GM21526 (cell line): ENCODE data around the gene ARHGAP15.

Source experiments
- ATAC-seq: cut with Tn5 transposase; IDR thresholded peaks from one replicate; pipeline ENCODE4 v1.9.1; 2021; ENCODE audit warnings: moderate library complexity; ENCODE audit not compliant: unreplicated experiment, low FRiP score

Gene ARHGAP15

GRCh38 chr2:143258126-143258892 lies 129.1 kb downstream of the ARHGAP15 start:
- no peak for ATAC-seq

GRCh38 chr2:143259368-143259958 lies 130.2 kb downstream of the ARHGAP15 start:
- ATAC-seq, result peak; percentile 45

- peak; percentile 76 for ATAC-seq
These were observed 132.8 kb downstream of the ARHGAP15 start for GRCh38 chr2:143261986-143262385.

- ATAC-seq, result no peak
These were observed 133.2 kb downstream of the ARHGAP15 start for GRCh38 chr2:143262389-143262788.

- ATAC-seq, result no peak
These were observed 133.9 kb downstream of the ARHGAP15 start for GRCh38 chr2:143263066-143263625.

GRCh38 chr2:143264851-143265250 lies 135.6 kb downstream of the ARHGAP15 start:
- no peak for ATAC-seq

GRCh38 chr2:143279672-143280071 lies 150.5 kb downstream of the ARHGAP15 start:
- ATAC-seq, result no peak

GRCh38 chr2:143280097-143280757 lies 151.0 kb downstream of the ARHGAP15 start:
- no peak for ATAC-seq

GRCh38 chr2:143282684-143283083 lies 153.5 kb downstream of the ARHGAP15 start:
- no peak for ATAC-seq

- ATAC-seq, result peak; percentile 77
These were observed 155.0 kb downstream of the ARHGAP15 start for GRCh38 chr2:143284087-143284675.

GRCh38 chr2:143289025-143289424 lies 159.8 kb downstream of the ARHGAP15 start:
- ATAC-seq, result no peak

GRCh38 chr2:143290221-143290620 lies 161.0 kb downstream of the ARHGAP15 start:
- ATAC-seq, result no peak

- ATAC-seq, result no peak
These were observed 164.8 kb downstream of the ARHGAP15 start for GRCh38 chr2:143294068-143294467.

- ATAC-seq, result no peak
These were observed 166.9 kb downstream of the ARHGAP15 start for GRCh38 chr2:143296089-143296488.

- ATAC-seq, result no peak
These were observed 168.0 kb downstream of the ARHGAP15 start for GRCh38 chr2:143297182-143297581.

- ATAC-seq, result no peak
These were observed 171.3 kb downstream of the ARHGAP15 start for GRCh38 chr2:143300536-143300935.

- ATAC-seq, result no peak
These were observed 182.2 kb downstream of the ARHGAP15 start for GRCh38 chr2:143311426-143311825.

- no peak for ATAC-seq
These were observed 183.2 kb downstream of the ARHGAP15 start for GRCh38 chr2:143312441-143312840.

- no peak for ATAC-seq
These were observed 184.6 kb downstream of the ARHGAP15 start for GRCh38 chr2:143313861-143314260.

- ATAC-seq, result no peak
These were observed 192.8 kb downstream of the ARHGAP15 start for GRCh38 chr2:143321994-143322393.

GRCh38 chr2:143329288-143329687 lies 200.1 kb downstream of the ARHGAP15 start:
- ATAC-seq, result no peak
